OCI-M2 (cell line): ENCODE data around the gene OSTF1.

Experiments used
- DNase-seq: peaks from one replicate; lab custom pipeline; 2025; ENCODE audit not compliant: unreplicated experiment; lab: John Stamatoyannopoulos, UW

OSTF1 gene

GRCh38 chr9:75161116-75161857 is 73.0 kb downstream of the OSTF1 start:
- DNase-seq: no peak

- no peak for DNase-seq
Observed at GRCh38 chr9:75163764-75164163, 75.5 kb downstream of the OSTF1 start.

- no peak for DNase-seq
Observed at GRCh38 chr9:75164573-75164972, 76.3 kb downstream of the OSTF1 start.

GRCh38 chr9:75167281-75167680 is 79.0 kb downstream of the OSTF1 start:
- no peak for DNase-seq

GRCh38 chr9:75168270-75169178 is 80.2 kb downstream of the OSTF1 start:
- DNase-seq: no peak

- DNase-seq: no peak
Observed at GRCh38 chr9:75169623-75170022, 81.3 kb downstream of the OSTF1 start.

GRCh38 chr9:75170898-75171360 is 82.6 kb downstream of the OSTF1 start:
- DNase-seq: no peak

- no peak for DNase-seq
Observed at GRCh38 chr9:75175395-75175794, 87.1 kb downstream of the OSTF1 start.

- no peak for DNase-seq
Observed at GRCh38 chr9:75176037-75176436, 87.7 kb downstream of the OSTF1 start.

- no peak for DNase-seq
Observed at GRCh38 chr9:75181750-75182149, 93.4 kb downstream of the OSTF1 start.

- no peak for DNase-seq
Observed at GRCh38 chr9:75183306-75183705, 95.0 kb downstream of the OSTF1 start.

- DNase-seq: no peak
Observed at GRCh38 chr9:75184471-75184870, 96.2 kb downstream of the OSTF1 start.

- DNase-seq: no peak
Observed at GRCh38 chr9:75185585-75186170, 97.4 kb downstream of the OSTF1 start.

GRCh38 chr9:75186767-75187380 is 98.6 kb downstream of the OSTF1 start:
- no peak for DNase-seq

- DNase-seq: no peak
Observed at GRCh38 chr9:75188756-75189155, 100.4 kb downstream of the OSTF1 start.

GRCh38 chr9:75190762-75191161 is 102.4 kb downstream of the OSTF1 start:
- no peak for DNase-seq
